Activated CD8-positive, alpha-beta memory T cell treated with anti-CD3 and anti-CD28 coated beads for 48 hours (primary cell): ENCODE data around the gene ZNF618.

Source experiments
- DNase-seq, 3 experiments: peaks; one replicate each; pipeline ENCODE4 v3.0.0-alpha.2; 2020; ENCODE audit warnings: low read depth in 2 of 3, low spot score in 2 of 3

Gene ZNF618

DNA sequence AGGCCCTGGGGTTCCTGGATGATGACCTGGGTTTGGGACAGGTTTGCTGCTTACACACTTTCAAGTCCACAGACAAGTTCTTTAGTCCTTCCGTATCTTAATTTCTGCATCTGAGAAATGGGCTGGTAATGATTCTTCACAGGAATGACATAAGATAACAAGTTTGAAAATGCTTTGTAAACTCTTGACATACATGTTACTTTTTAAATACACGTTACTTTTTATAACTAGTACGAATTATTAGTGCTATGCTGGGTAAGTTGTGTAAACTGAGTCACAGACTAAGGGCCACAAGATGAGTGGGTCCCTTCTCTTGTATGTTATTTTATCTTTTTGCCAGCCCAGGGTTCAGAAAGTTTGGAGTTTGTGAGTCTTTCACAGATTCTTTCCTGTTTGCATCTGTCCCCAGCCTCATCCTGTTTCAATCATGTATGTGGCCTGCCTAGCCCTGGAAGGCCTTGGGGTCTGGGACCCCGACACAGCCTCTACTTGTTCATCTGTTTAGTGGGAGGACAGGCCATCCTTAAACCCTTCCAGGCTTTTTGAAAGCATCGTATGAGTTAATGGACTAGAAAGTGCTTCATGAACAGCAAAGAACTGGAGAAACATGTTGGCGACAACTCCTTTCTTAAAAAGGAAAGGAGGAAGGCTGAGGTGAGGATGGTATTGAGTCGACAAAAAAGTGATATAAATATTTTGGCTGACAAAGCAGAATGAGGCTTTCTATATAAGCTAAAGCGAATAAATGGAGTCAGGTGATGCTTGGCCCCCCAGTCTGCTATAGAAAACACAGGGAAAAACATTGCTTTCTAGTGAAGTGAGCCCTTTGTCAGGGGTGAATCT, 9.3 kb downstream of the ZNF618 start:
- DNase-seq = no peak

- no peak for DNase-seq
These were observed 9.9 kb downstream of the ZNF618 start for GRCh38 chr9:113886026-113886369.

DNA sequence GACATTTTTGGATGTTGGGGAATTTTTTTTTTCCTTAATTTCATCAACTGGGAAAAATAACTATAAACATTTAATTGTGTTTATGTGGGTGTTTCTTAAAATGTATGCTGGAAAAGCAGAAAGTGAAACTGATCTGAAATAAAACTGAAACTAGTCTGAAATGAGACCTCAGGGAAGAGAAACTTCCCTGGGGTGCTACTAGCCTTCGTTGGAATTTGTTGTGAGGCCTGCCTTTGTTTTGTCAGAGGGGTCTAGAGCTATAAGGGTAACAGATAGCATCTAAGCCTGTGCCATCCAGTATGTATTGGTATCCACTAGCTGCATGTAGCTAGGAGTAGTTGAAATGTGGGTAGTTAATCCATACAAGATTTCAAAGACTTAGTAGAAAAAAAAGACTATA, 10.4 kb downstream of the ZNF618 start:
- DNase-seq = no peak

DNA sequence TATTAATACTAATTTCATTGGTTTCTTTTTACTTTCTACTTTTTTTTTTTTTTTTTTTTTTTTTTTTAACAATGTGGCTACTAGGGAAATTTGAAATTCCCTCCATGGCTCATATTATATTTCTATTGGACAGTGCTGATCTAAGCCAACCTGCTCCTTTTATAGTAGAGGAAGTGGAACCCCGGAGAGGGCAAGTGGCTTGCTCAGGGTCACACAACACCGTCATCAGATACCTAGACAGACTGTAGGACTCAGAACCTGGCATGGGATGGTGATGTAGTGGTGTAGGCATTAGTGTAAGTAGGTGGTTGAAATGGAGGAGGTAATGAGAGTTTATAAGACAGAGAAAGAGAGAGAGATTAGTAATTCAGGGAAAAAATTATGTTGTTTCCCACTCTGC, 10.8 kb downstream of the ZNF618 start:
- DNase-seq = no peak

DNA sequence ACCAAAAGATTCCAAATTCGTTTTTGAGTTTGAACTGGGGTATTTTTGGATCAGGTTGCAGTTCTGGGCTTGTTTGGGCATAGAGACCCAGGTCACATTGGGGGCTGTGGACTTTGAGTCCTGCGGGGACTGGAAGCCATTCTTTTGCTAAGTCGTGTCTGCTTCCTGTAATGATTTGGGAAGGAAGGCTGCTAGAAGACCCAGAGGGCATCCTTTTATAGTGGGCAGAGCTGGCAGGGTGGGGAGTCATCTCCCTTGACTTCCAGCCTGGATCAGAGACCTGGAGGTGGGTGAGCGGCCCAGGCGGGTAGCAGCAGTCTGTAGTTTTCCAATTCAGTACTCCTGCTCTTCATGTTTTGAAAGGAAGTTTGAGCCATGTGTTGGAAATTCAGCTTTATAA, 11.3 kb downstream of the ZNF618 start:
- DNase-seq = no peak

DNA sequence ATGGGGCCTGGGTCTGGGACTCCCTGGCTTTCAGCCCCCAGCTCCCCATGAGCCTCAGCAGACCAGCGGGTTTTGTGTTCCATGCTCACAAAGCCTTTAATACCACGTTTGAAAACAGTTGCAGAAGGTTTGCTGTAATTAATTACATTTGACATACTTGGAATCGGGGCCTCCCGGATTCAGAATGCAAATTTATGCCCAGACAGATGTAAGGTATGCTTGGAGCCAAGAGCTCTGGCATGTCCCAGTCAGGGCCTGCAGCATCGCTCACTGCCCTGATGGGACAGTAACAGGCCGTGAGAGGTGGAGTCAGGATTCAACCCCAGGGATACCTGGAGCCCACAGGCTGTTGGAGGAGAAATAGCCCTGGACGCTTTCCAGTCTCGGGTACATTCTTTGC, 12.2 kb downstream of the ZNF618 start:
- no peak for DNase-seq

DNA sequence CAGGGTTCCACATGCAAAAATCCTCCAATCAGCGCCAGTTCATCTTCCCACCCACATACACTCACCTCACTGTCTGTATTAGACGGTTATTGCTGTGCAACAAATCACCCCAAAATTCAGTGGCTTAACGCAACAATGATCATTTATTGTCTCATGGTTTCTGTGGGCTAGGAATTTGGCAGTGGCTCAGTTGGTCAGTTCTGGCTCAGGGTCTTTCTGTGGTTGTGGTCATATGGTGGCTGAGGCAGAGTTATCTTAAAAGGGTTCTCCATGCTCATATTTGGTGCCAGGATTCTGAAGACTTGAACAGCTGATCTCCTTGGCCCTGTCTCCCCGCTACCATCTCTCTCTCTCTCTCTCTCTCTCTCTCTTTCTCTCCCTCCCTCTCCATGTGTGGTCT, 12.9 kb downstream of the ZNF618 start:
- DNase-seq = no peak

DNA sequence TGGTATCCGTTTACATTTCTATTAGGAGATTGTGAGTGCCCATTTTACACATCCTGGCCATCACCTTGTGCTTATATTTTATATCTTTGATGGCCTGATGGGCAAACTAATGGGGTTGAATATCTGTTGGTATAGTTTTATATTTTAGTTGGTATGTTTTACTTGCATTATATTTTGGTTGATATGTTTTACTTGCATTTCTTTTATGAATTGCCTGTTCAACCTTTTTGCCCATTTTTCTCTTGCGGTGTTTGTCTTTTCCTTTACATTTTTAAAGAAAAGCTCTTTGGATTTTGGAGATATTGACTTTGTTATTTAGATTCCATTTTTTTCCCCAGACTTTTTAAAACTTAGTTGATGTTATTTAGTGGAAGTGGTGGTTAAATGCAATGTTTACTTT, 14.6 kb downstream of the ZNF618 start:
- DNase-seq = no peak

DNA sequence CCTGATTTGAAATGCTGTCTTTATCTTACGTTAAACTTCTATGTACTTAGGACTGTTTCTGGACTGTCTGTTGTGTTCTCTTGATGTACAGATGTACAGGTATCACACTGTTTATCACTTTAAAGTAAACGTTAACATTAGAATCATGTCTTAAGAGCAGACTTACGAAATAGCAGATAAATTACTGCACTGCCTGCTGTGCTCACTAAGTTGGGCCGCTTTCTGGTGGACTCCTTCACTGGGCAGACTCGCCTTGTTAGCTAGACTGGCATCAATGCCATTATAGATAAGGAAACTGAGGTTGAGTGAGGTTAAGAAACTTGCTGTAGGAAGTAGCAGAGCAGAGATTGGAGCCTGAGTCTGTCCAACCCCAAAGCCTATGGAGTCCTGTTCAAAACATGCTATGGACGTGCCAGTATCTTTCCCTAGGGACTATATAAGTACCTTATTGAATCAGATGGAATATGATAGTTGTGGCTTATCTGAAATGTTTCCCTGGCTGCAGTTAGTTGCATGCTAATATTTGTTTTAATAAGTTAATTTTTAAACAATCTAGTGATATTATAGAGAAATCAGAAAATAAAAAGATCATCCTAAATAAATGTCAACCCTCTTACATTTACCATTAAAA, 16.9 kb downstream of the ZNF618 start:
- DNase-seq = no peak

DNA sequence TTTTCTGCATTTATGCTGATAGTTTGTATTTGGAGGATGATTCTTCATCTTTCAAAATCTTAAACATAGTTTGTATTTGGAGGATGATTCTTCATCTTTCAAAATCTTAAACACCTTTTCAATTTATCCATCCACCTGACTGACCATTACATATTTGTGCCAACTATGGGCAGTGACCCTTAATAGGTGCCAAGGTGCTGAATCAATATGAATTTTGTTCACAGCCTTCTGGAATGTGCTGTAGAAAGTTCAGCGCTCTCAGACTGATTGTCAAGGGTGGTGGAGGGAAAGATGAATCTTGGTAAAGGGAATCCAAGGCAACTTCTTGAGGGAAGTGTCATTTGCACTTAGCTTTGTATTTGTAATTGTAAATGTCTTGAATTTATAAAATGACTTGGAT, 18.1 kb downstream of the ZNF618 start:
- DNase-seq = no peak

- DNase-seq = no peak
These were observed 19.4 kb downstream of the ZNF618 start for GRCh38 chr9:113895526-113895925.

GRCh38 chr9:113896713-113897112, 20.6 kb downstream of the ZNF618 start:
- DNase-seq = no peak

DNA sequence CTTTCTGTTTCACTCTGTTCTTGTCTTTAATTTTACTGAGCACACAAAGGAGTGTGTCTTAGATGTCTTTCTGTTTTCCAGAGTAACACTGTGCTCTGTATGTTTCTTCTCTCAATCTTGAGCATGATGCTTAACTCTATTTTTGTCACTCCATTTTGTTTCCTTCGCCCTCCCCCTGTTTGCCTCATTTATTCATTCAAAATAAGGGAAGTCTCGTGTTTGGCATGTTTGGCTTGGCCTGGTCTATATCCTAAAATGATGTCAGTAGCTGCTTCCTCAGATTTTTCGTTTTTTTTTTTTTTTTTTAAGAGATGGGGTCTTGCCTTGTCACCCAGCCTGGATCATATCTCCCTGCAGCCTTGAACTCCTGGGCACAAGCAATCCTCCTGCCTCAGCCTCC, 22.0 kb downstream of the ZNF618 start:
- no peak for DNase-seq

- DNase-seq = no peak
These were observed 22.5 kb downstream of the ZNF618 start for GRCh38 chr9:113898596-113898995.

DNA sequence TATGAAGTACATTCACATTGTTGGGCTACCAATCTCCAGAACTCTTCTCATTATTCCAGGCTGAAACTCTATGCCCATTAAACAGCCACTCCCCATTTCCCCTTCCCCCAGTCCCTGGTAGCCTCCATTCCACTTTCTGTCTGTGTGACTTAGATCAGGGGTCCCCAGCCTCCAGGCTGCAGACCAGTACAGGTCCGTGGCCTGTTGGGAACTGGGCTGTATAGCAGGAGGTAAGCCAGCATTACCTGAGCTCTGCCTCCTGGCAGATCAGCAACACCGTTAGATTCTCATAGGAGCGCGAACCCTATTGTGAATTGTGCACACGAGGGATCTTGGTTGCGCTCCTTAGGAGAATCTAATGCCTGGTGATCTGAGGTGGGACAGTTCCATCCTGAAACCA, 23.1 kb downstream of the ZNF618 start:
- DNase-seq = no peak

DNA sequence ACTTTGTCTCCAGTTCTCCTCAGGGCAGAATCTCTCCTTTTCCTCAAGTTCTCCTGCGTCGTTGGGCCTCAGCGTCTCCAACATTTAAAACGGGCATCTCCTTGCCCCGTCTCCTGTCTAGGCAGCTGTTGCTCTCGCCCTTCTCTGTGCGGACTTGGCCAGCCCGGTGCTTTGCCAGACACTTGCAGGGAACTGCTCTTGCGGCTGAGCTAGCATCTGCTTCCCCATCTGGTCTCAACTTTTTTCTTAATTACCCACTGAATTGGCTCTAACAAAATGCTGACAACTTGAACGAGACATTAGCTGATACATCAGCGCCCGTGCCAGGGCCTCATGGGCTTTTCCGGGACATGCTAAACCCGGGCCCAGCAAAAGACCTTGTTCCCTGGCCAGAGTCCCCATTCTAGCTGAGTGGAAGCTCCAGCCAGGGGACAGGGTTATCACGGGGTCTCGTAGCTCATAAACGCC, 25.1 kb downstream of the ZNF618 start:
- DNase-seq = no peak

DNA sequence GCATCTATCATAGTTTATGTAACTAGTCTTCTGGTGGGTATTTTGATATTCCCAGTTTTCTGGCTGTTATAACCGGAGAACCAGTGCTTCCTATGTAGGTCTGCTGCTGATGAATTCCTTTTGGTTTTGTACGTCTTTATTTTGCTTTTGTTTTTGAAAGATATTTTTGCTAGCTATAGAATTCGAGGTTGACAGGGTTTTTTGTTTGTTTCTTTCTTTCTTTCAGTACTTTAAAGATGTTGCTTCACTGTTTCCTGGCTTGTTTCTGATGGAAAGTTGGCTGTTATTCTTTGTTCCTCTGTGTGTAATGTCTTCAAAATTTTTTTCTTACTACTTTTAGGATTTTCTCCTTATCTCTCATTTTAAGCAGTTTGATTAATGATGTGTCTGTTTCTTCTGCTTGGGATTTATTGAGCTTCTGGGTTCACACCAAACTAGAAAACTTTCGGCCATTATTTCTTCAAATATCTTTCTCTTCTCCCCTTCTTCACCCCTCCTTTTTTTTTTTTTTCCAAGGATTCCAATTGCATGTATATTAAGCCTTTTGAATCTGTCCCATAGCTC, 27.5 kb downstream of the ZNF618 start:
- DNase-seq = no peak

DNA sequence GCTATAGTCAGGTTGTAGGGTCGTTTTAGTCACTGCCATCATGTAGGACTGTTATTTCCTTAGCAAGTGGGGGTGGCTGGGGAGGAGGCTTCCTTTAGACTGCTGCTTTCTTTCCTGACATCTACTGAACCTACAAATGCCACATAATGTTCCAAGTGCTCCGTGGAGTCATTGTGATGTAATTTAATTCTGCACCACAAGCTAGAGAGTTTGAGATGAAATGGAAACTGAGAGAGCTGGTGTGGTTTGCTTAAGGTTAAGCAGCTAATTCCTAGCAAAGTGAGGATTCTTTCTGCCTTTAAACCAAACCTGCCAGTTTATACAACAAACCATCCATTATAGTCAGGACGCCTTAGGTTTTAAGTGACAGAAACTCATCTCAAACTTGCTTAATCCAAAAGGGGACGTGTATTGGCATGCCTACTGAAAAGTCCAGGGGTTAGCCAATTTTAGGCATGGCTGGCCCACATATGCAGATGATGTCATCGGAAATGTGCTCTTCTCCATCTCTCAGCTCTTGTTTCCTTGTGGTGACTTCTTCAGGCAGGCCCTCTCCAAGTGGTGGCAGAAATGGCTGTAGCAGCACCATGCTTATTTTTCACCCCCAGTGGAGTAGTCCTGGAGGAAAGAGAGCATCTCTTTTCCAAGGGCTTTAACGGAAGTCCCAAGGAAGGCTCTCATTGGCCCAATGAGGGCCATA, 30.5 kb downstream of the ZNF618 start:
- DNase-seq = no peak

- no peak for DNase-seq
These were observed 31.2 kb downstream of the ZNF618 start for GRCh38 chr9:113907282-113907681.

DNA sequence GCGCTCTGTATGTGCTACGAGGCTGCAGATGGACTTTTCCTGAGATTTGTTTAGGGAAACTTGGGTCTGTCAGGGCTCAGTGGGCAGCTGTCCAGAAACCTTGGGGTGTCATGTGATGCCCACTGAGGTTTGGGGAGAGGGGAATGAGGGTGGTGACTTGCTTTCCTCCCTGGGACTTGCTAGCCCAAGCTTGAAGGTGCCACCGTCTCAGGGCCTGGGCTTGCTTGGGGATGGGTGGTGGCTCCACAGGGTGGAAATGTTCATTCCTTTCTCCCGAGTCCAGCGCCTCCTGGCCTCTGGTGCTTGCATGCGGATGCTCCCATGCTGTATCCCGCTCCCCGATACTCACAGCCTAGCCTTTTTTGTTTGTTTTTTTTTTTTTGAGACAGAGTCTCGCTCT, 33.3 kb downstream of the ZNF618 start:
- no peak for DNase-seq

DNA sequence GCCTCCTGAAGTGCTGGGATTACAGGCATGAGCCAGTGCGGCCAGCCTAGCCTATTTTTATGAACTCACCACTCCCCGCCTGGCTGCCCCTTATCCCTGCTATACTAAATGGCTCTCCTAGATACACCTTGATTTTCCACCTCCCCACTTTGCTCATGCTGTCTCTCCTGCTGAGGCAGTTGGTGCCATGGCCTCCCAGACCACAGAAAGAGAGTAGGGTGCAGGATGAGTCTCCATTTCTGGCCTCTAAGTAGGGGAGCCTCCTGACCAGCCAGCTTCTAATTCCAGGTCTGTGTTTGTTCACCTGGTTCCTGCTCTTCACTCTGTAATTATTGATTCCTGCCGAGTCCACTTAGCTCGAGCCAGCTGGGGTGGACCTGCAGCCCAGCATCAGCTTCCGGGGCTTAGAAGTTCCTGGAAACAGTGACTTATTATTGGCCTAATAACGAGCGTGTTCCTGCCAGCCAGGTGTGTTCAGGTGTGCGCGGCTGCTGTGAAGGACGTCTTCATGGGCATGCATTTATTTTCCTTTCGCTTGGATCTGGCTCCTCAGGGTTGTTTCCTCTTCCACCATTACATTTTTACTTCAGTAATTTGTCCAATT, 34.0 kb downstream of the ZNF618 start:
- no peak for DNase-seq
